C4-2B (cell line): ENCODE results near the gene FNIP2.

Experiments
- ZFX ChIP-seq: fragments of 450-650 bp; IDR thresholded peaks from 2 replicates; pipeline ENCODE4 v1.6.1; 2017
- TF ChIP-seq, protein P1 (sequence below): fragments of 450-650 bp; conservative IDR thresholded peaks from 2 replicates; pipeline ENCODE4 v1.5.1; 2017; ENCODE audit warnings: mild to moderate bottlenecking

- TF ChIP-seq, protein P1, sequence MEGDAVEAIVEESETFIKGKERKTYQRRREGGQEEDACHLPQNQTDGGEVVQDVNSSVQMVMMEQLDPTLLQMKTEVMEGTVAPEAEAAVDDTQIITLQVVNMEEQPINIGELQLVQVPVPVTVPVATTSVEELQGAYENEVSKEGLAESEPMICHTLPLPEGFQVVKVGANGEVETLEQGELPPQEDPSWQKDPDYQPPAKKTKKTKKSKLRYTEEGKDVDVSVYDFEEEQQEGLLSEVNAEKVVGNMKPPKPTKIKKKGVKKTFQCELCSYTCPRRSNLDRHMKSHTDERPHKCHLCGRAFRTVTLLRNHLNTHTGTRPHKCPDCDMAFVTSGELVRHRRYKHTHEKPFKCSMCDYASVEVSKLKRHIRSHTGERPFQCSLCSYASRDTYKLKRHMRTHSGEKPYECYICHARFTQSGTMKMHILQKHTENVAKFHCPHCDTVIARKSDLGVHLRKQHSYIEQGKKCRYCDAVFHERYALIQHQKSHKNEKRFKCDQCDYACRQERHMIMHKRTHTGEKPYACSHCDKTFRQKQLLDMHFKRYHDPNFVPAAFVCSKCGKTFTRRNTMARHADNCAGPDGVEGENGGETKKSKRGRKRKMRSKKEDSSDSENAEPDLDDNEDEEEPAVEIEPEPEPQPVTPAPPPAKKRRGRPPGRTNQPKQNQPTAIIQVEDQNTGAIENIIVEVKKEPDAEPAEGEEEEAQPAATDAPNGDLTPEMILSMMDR, result no peak
- peak; percentile 6; the same call in 1 of the 2 replicates for TF ChIP-seq ZFX
Observed at GRCh38 chr4:158722291-158722916, 46.4 kb upstream of the FNIP2 start.
